GM19099 (cell line): ENCODE results near the gene KCNJ11.

Experiments used
- POLR2A ChIP-seq: IDR thresholded peaks from 3 replicates; pipeline ENCODE4 v1.6.1; 2011; ENCODE audit warnings: low read depth; ENCODE audit not compliant: insufficient read length; ENCODE audit errors: extremely low read depth

KCNJ11 gene

GRCh38 chr11:17366495-17366894 lies 22.0 kb downstream of the KCNJ11 start:
- TF ChIP-seq POLR2A, result no peak

GRCh38 chr11:17354601-17354991 lies 33.9 kb downstream of the KCNJ11 start:
- no peak for TF ChIP-seq POLR2A

- TF ChIP-seq POLR2A, result no peak
Observed at GRCh38 chr11:17353821-17354600, 34.4 kb downstream of the KCNJ11 start.

GRCh38 chr11:17352950-17353820 lies 35.3 kb downstream of the KCNJ11 start:
- no peak for TF ChIP-seq POLR2A

GRCh38 chr11:17351510-17352176 lies 36.8 kb downstream of the KCNJ11 start, which contains the start of gene NCR3LG1:
Gene NCR3LG1 (plus strand): TSS chr11:17351800. CDS start chr11:17351970, 170 bp downstream.
- TF ChIP-seq POLR2A, result no peak

GRCh38 chr11:17351172-17351509 lies 37.3 kb downstream of the KCNJ11 start:
- TF ChIP-seq POLR2A, result no peak

- no peak for TF ChIP-seq POLR2A
Observed at GRCh38 chr11:17350455-17351171, 37.8 kb downstream of the KCNJ11 start.

- no peak for TF ChIP-seq POLR2A
Observed at GRCh38 chr11:17347676-17348075, 40.8 kb downstream of the KCNJ11 start.

GRCh38 chr11:17343907-17344306 lies 44.6 kb downstream of the KCNJ11 start:
- TF ChIP-seq POLR2A, result no peak

- TF ChIP-seq POLR2A, result no peak
Observed at GRCh38 chr11:17343257-17343656, 45.2 kb downstream of the KCNJ11 start.
